Parietal lobe (tissue), 2 donors: Measurements from ENCODE around the gene UBA6. TPM values are rescaled to one million over a fixed set of nuclear protein-coding genes. Genes with fewer than 3 reads are reported as not detected.

Experiments used
- small RNA-seq: library from RNA; depleted of rRNA; stranded (forward); fragments of <200 nt; gene quantifications from one replicate; pipeline ENCODE3, GENCODE V24; 2014; ENCODE audit warnings: low replicate concordance
- total RNA-seq: library from RNA; depleted of rRNA; stranded (reverse); fragments of >200 nt; gene quantifications from one replicate; pipeline ENCODE4 v1.2.3, GENCODE V29; 2014

The UBA6 gene
- 148 TPM for total RNA-seq

GRCh38 chr4:67700738-67701516 lies at the start of gene UBA6:
UBA6 (minus strand) TSS chr4:67701155; CDS start chr4:67701119, 36 bp downstream.

Small RNA genes within 50 kb of the gene (small RNA-seq; reads per million reads assigned to genes)
- not detected for gene AC096720.1
- not detected for gene RF00091

Other genes with a start within 250 kb of the UBA6 start
- 55.1 TPM for gene CENPC, start 155.7 kb downstream of the UBA6 start, total RNA-seq
- not detected for gene STAP1, start 142.4 kb downstream of the UBA6 start, total RNA-seq
- gene GNRHR, start 53.2 kb upstream of the UBA6 start, total RNA-seq = not detected
- not detected for gene TMPRSS11D, start 182.8 kb upstream of the UBA6 start, total RNA-seq